ENCODE data around the gene PAX6. TPM values are rescaled to one million over a fixed set of nuclear protein-coding genes. Genes with fewer than 3 reads are reported as not detected.

The PAX6 gene
- total and polyA plus RNA-seq, 12 donors = 0.01 TPM; not detected in 11

DNA sequence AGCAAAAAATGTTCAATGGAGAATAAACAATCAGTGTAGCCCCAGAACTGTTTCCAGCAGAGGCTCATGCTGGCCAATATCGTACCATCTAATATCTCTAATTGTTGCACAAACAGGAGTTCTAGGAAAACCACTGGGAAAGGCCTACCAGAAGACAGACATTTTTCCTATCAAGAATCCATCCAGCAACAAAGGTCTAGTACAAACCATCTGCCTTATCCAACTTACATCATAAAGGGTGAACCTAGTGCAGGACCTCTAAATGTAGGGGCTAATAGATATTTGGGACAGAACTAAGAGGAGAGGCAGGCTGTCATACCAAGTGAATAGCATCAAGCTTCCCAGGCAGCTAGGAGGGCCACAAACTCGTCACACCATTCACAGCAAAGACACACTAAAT is 18.7 kb downstream of the PAX6 start:
- Histone ChIP-seq H3K27me3 (peaks cover 10 to 68% (median 42%) of the 10 kb centered on the region in 7 donors), H3K27ac (no peak overlapping the region), H3K36me3 (no peaks in the 10 kb centered on the region), H3K4me3 (no peak overlapping the region), H3K9me3 (no peaks in the 10 kb centered on the region), H3K4me1 (peaks cover 0 to 6% (median 4%) of the 10 kb centered on the region in 9 donors)
- 92 to 95% methylated on average over 2 of the region's 2 CpGs for WGBS, 2 donors
- TF ChIP-seq, protein P1, sequence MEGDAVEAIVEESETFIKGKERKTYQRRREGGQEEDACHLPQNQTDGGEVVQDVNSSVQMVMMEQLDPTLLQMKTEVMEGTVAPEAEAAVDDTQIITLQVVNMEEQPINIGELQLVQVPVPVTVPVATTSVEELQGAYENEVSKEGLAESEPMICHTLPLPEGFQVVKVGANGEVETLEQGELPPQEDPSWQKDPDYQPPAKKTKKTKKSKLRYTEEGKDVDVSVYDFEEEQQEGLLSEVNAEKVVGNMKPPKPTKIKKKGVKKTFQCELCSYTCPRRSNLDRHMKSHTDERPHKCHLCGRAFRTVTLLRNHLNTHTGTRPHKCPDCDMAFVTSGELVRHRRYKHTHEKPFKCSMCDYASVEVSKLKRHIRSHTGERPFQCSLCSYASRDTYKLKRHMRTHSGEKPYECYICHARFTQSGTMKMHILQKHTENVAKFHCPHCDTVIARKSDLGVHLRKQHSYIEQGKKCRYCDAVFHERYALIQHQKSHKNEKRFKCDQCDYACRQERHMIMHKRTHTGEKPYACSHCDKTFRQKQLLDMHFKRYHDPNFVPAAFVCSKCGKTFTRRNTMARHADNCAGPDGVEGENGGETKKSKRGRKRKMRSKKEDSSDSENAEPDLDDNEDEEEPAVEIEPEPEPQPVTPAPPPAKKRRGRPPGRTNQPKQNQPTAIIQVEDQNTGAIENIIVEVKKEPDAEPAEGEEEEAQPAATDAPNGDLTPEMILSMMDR (IDR thresholded peaks at IDR 0.05) = no peak
- DNase-seq (no peak), ATAC-seq (no peak)
- intact Hi-C loops (cut with DNase I) = no loop called here

DNA sequence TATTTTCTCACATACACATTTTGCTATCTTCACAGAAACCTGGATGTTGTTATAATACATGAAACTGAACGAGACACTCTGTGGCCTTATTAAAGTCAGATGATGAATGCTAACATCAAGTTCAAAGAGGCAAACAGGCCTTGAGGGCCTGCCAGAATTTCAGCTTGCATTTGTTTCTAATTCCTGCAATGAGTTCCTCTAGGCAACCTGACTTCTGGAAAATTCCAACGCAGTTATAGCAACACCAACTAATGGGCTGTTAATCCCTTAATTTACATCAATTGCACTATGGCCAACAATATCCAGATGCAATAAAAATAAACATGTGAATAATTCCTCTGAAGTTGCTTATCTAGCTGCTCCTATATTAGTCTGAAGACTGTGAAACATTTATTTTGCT is 19.1 kb downstream of the PAX6 start:
- no peak overlapping the region for H3K4me3 ChIP-seq
- H3K36me3 ChIP-seq = no peaks in the 10 kb centered on the region
- H3K9me3 ChIP-seq = no peaks in the 10 kb centered on the region
- ATAC-seq (no peak), DNase-seq (no peak)
- peaks cover 6 to 63% (median 38%) of the 10 kb centered on the region in 7 donors for H3K27me3 ChIP-seq
- peaks cover 0 to 2% (median 0%) of the 10 kb centered on the region in 9 donors for H3K4me1 ChIP-seq
- TF ChIP-seq, protein P1 (IDR thresholded peaks at IDR 0.05) = no peak
- intact Hi-C loops (cut with DNase I) = no loop called here
- 83 to 89% methylated on average over 2 of the region's 2 CpGs for WGBS, 2 donors
- no peak overlapping the region for H3K27ac ChIP-seq

- Histone ChIP-seq H3K36me3 (no peaks in the 10 kb centered on the region), H3K9me3 (no peaks in the 10 kb centered on the region), H3K27ac (no peak overlapping the region), H3K27me3 (peaks cover 0 to 49% (median 24%) of the 10 kb centered on the region in 7 donors), H3K4me1 (no peaks in the 10 kb centered on the region), H3K4me3 (no peak overlapping the region)
- TF ChIP-seq, protein P1 (IDR thresholded peaks at IDR 0.05) = no peak
- intact Hi-C loops (cut with DNase I) = no loop called here
- no peak for ATAC-seq
- no peak for DNase-seq
- 83 to 87% methylated on average over 7 of the region's 7 CpGs for WGBS, 2 donors
Observed at GRCh38 chr11:31790649-31791048, 20.5 kb downstream of the PAX6 start.

GRCh38 chr11:31788085-31788484 is 23.0 kb downstream of the PAX6 start:
- peaks cover 0 to 28% (median 10%) of the 10 kb centered on the region in 7 donors for H3K27me3 ChIP-seq
- 83 to 84% methylated on average over 3 of the region's 3 CpGs for WGBS, 2 donors
- no peak overlapping the region for H3K27ac ChIP-seq
- no peak for DNase-seq
- intact Hi-C loops (cut with DNase I) = no loop called here
- ATAC-seq = no peak
- H3K9me3 ChIP-seq = no peaks in the 10 kb centered on the region
- no peaks in the 10 kb centered on the region for H3K4me1 ChIP-seq
- no peak overlapping the region for H3K4me3 ChIP-seq
- H3K36me3 ChIP-seq = peaks cover 0 to 9% (median 0%) of the 10 kb centered on the region in 9 donors
- TF ChIP-seq, protein P1 (IDR thresholded peaks at IDR 0.05) = no peak
